ENCODE measurements around the gene ABHD14A. TPM values are rescaled to one million over a fixed set of nuclear protein-coding genes. Genes with fewer than 3 reads are reported as not detected.

The ABHD14A gene
- total and polyA plus RNA-seq, 10 donors, result 8.7 to 26.7 (median 15.0) TPM

- TF ChIP-seq POLR2AphosphoS5 (IDR thresholded peaks at IDR 0.05) (peak in 2 of 3 donors; percentile 44 to 52), CTCF (IDR thresholded peaks at IDR 0.05 in 8 of 11, conservative IDR thresholded peaks at IDR 0.05 in 3 of 11) (peak in 1 of 11 experiments; percentile 20), POLR2A (IDR thresholded peaks at IDR 0.05) (no peak)
- Histone ChIP-seq H3K27me3 (replicated peaks in 1 of 7) (no peaks in the 10 kb centered on the region), H3K4me1 (peaks cover 27 to 77% (median 50%) of the 10 kb centered on the region in 6 donors), H3K36me3 (peaks cover 0 to 12% (median 0%) of the 10 kb centered on the region in 6 donors), H3K4me3 (peak overlapping the region; percentile 60 to 93 (median 73)), H3K27ac (peak overlapping the region in 7 of 8 donors; percentile 48 to 95 (median 93)), H3K9me3 (no peaks in the 10 kb centered on the region)
- peak; percentile 88 for DNase-seq
- intact Hi-C loops (cut with DNase I; ENCODE audit: low total_unique reads), result no loop called here
- 39 to 46% (median 41%) methylated on average over 45 to 46 of the region's 46 CpGs for WGBS, 5 donors
These were observed 1.1 kb downstream of the ABHD14A start for GRCh38 chr3:51975852-51976549.

GRCh38 chr3:51977446-51978142 is 2.7 kb downstream of the ABHD14A start:
- Histone ChIP-seq H3K9me3 (no peaks in the 10 kb centered on the region), H3K36me3 (peaks cover 0 to 6% (median 0%) of the 10 kb centered on the region in 6 donors), H3K4me1 (peaks cover 33 to 77% (median 59%) of the 10 kb centered on the region in 6 donors), H3K27ac (peak overlapping the region in 5 of 8 donors; percentile 15 to 95 (median 93)), H3K27me3 (replicated peaks in 1 of 7) (no peaks in the 10 kb centered on the region), H3K4me3 (no peak overlapping the region)
- WGBS, 5 donors, result 70 to 85% (median 77%) methylated on average over 6 to 9 of the region's 9 CpGs
- DNase-seq, result no peak
- TF ChIP-seq POLR2A (IDR thresholded peaks at IDR 0.05) (no peak), POLR2AphosphoS5 (IDR thresholded peaks at IDR 0.05) (peak in 1 of 3 donors; percentile 11)
- intact Hi-C loops (cut with DNase I; ENCODE audit: low total_unique reads), result no loop called here

- peaks cover 0 to 6% (median 0%) of the 10 kb centered on the region in 6 donors for H3K36me3 ChIP-seq
- H3K9me3 ChIP-seq, result no peaks in the 10 kb centered on the region
- TF ChIP-seq CTCF (IDR thresholded peaks at IDR 0.05 in 8 of 11, conservative IDR thresholded peaks at IDR 0.05 in 3 of 11), result no peak
- WGBS, 5 donors, result 85 to 96% (median 89%) methylated on average over 4 of the region's 4 CpGs
- H3K4me3 ChIP-seq, result no peak overlapping the region
- DNase-seq, result no peak
- intact Hi-C loops (cut with DNase I; ENCODE audit: low total_unique reads), result no loop called here
- H3K27me3 ChIP-seq (replicated peaks in 1 of 7), result no peaks in the 10 kb centered on the region
- peak overlapping the region in 4 of 8 donors; percentile 91 to 95 (median 94) for H3K27ac ChIP-seq
- H3K4me1 ChIP-seq, result peaks cover 28 to 77% (median 56%) of the 10 kb centered on the region in 6 donors
These were observed 3.3 kb downstream of the ABHD14A start for GRCh38 chr3:51978143-51978502.

- WGBS, 5 donors, result 91 to 99% (median 98%) methylated on average over 8 to 10 of the region's 10 CpGs
- H3K27ac ChIP-seq, result peak overlapping the region in 1 of 8 donors; percentile 98
- intact Hi-C loops (cut with DNase I; ENCODE audit: low total_unique reads), result no loop called here
These were observed 5.4 kb downstream of the ABHD14A start for GRCh38 chr3:51980253-51980652.

More at GRCh38 chr3:51980253-51980652, 5.4 kb downstream of the ABHD14A start:
- no peak overlapping the region for H3K4me3 ChIP-seq
- no peak for DNase-seq
- peaks cover 0 to 6% (median 0%) of the 10 kb centered on the region in 6 donors for H3K36me3 ChIP-seq
- H3K27me3 ChIP-seq (replicated peaks in 1 of 7), result no peaks in the 10 kb centered on the region
- TF ChIP-seq POLR2A (IDR thresholded peaks at IDR 0.05) (no peak), POLR2AphosphoS5 (IDR thresholded peaks at IDR 0.05) (no peak), CTCF (IDR thresholded peaks at IDR 0.05 in 8 of 11, conservative IDR thresholded peaks at IDR 0.05 in 3 of 11) (no peak)
- H3K4me1 ChIP-seq, result peaks cover 27 to 73% (median 51%) of the 10 kb centered on the region in 6 donors
- no peaks in the 10 kb centered on the region for H3K9me3 ChIP-seq

All from spleen (tissue), 11 donors.